Measurements from ENCODE around the gene G2E3.

DNA sequence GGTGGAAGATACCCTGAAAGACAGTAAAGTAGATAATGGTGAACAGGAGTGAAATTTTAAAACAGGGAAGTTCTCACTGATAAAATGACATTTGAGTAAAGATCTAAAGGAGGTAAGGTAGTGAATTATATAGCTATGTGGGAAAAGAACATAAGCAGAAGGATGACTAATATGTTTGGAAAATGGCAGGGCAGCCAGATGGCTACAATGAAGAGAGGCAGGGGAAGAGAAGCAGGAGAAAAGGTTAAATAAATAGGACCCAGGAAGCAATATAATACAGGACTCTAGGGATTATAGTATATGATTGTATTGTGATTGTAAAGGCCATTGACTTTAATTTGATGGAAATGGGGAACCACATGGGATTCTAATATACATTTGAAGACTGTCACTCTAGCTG is 96.2 kb downstream of the G2E3 start:
- no peak for TF ChIP-seq POLR2A (IDR thresholded peaks at IDR 0.05)
- TF ChIP-seq, protein P1, sequence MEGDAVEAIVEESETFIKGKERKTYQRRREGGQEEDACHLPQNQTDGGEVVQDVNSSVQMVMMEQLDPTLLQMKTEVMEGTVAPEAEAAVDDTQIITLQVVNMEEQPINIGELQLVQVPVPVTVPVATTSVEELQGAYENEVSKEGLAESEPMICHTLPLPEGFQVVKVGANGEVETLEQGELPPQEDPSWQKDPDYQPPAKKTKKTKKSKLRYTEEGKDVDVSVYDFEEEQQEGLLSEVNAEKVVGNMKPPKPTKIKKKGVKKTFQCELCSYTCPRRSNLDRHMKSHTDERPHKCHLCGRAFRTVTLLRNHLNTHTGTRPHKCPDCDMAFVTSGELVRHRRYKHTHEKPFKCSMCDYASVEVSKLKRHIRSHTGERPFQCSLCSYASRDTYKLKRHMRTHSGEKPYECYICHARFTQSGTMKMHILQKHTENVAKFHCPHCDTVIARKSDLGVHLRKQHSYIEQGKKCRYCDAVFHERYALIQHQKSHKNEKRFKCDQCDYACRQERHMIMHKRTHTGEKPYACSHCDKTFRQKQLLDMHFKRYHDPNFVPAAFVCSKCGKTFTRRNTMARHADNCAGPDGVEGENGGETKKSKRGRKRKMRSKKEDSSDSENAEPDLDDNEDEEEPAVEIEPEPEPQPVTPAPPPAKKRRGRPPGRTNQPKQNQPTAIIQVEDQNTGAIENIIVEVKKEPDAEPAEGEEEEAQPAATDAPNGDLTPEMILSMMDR (IDR thresholded peaks at IDR 0.05 in 4 of 5, conservative IDR thresholded peaks at IDR 0.05 in 1 of 5), result no peak

Measured in gastrocnemius medialis (tissue), 4 donors.